Skeletal muscle satellite cell (primary cell): ENCODE results near the gene LRBA.
A peak's percentile ranks its signal among the peaks of the same experiment; 100 is the strongest.

Experiments used
- H3K27me3 ChIP-seq: 2 replicates; pipeline ENCODE4 v1.7.0; 2013; ENCODE audit warnings: low read length; ENCODE audit not compliant: control insufficient read depth, insufficient read depth
- H3K36me3 ChIP-seq: 2 replicates; pipeline ENCODE4 v1.7.0; 2013; ENCODE audit warnings: mild to moderate bottlenecking, control low read depth, low read length; ENCODE audit not compliant: insufficient read depth
- H3K4me1 ChIP-seq: 2 replicates; pipeline ENCODE4 v1.7.0; 2013; ENCODE audit warnings: low read length; ENCODE audit not compliant: control insufficient read depth, insufficient read depth
- H3K4me2 ChIP-seq: 2 replicates; pipeline ENCODE4 v1.7.0; 2013; ENCODE audit warnings: mild to moderate bottlenecking, low read length
- H3K4me3 ChIP-seq: 2 replicates; pipeline ENCODE4 v1.7.0; 2013; ENCODE audit warnings: low read length
- H3K9ac ChIP-seq: 2 replicates; pipeline ENCODE4 v1.7.0; 2013; ENCODE audit warnings: mild to moderate bottlenecking, low read depth, low read length, moderate library complexity
- H3K9me3 ChIP-seq: replicated peaks from 2 replicates; pipeline ENCODE4 v1.7.0; 2013; ENCODE audit warnings: mild to moderate bottlenecking, control low read depth, low read length

Gene LRBA

GRCh38 chr4:150262611-150263010, 752.5 kb downstream of the LRBA start:
- Histone ChIP-seq H3K4me1 (peaks cover 9% of the 10 kb centered on the region), H3K4me3 (no peak overlapping the region), H3K9me3 (no peaks in the 10 kb centered on the region), H3K9ac (no peak overlapping the region), H3K4me2 (no peak overlapping the region), H3K36me3 (peaks cover 6% of the 10 kb centered on the region), H3K27me3 (no peaks in the 10 kb centered on the region)

DNA sequence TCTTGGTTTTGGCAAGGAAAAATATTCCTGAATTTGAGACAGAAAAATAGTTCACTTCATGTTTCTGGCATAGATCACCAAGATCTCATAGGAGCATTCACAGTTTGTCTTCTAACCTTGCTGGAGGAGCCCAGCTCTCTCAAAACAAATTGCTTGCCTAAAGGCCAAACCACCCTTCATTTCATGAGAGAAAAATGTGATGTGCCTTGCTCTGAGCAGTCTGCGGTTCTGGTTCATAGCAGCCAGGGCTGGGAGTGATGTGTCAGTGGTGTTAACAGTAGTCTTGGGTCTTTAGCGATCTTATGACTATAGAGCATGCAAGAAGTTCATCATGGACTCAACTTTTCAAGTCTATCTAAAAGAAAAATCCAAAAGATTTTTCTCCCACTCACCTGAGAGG, 753.5 kb downstream of the LRBA start:
- Histone ChIP-seq H3K9ac (no peak overlapping the region), H3K4me1 (peaks cover 12% of the 10 kb centered on the region), H3K4me2 (no peak overlapping the region), H3K4me3 (no peak overlapping the region), H3K36me3 (peaks cover 13% of the 10 kb centered on the region), H3K9me3 (no peaks in the 10 kb centered on the region), H3K27me3 (no peaks in the 10 kb centered on the region)

DNA sequence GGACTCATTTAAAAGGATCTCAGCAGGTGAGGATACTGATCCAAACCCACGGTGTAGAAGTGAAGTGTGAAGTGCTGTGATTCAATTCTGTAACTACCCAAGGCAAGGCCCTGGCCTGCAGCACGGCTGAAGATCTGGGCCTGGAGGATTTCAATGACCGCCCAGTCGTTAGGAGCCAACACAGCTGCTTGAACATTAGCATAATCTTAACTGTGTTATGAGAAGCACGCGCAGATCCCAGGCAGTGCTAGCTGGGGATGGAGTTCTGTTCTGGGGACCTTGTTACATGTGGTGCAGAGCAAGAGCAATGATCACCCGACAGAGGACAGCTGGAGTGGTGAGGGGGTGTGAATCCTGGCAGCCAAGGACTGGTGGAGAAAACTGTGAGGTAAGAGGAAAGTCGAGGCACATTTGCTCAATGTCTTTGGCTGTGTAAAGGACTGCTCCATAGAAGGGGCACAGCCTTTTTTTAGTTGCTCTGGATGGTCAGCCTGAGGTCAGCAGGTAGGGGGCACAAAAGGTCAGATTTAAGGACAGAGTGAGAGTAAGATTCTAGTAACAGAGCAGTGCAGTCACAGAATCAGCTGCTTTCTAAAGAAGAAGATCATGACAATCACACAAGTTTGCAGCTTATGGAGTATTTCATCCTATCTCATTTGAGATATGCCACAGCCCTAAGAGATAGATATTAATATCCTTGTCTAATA, 755.1 kb downstream of the LRBA start:
- Histone ChIP-seq H3K9ac (no peak overlapping the region), H3K27me3 (no peaks in the 10 kb centered on the region), H3K9me3 (no peaks in the 10 kb centered on the region), H3K4me2 (no peak overlapping the region), H3K4me1 (peaks cover 17% of the 10 kb centered on the region), H3K4me3 (no peak overlapping the region), H3K36me3 (peaks cover 13% of the 10 kb centered on the region)

DNA sequence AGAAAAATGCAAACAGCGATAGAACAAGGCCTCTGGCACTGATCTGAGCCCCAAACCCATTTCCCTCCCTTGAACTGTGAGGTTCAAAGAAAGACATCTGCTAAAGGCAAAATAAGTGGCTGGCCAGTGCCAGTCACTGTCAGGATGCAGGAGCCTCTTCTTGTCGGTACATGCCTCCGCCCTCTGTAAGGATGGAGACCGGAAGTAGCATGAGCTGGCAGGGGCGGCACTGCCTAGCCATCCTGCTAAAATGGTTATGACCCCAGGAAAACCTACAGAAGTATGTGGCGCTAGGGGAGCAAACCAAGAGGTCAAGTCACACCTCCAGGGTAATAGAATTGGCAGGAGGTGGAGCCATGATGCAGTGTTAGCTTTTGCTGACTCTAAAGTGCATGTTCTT, 756.5 kb downstream of the LRBA start:
- Histone ChIP-seq H3K4me3 (no peak overlapping the region), H3K27me3 (no peaks in the 10 kb centered on the region), H3K4me1 (peaks cover 8% of the 10 kb centered on the region), H3K4me2 (no peak overlapping the region), H3K9ac (no peak overlapping the region), H3K9me3 (no peaks in the 10 kb centered on the region), H3K36me3 (peaks cover 20% of the 10 kb centered on the region)

- no peak overlapping the region for H3K9ac ChIP-seq
- no peaks in the 10 kb centered on the region for H3K9me3 ChIP-seq
- H3K27me3 ChIP-seq = no peaks in the 10 kb centered on the region
- H3K36me3 ChIP-seq = peaks cover 21% of the 10 kb centered on the region
- no peak overlapping the region for H3K4me2 ChIP-seq
- peaks cover 8% of the 10 kb centered on the region for H3K4me1 ChIP-seq
- no peak overlapping the region for H3K4me3 ChIP-seq
Observed at GRCh38 chr4:150256841-150257730, 758.0 kb downstream of the LRBA start.

DNA sequence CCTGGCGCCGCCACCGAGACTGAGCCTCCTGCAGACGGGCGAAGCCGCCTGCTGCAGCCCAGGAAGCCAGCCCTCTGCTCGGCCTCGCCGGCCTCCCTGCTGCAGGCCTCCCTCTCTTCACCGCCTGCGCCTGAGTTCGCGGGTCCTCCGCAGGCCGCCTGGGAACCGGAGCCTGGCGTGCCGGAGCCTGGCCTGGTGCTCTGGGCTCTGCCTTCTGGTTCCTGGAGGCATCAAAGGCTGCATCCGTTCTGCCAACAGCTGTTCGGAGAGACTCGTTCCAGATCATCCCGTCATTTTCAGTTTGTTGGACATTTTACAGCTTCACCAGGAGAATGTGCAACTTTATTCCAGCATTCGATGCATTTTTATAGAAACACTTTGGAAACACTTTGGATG, 758.9 kb downstream of the LRBA start:
- Histone ChIP-seq H3K9me3 (no peaks in the 10 kb centered on the region), H3K27me3 (no peaks in the 10 kb centered on the region), H3K9ac (no peak overlapping the region), H3K4me3 (no peak overlapping the region), H3K4me1 (peaks cover 8% of the 10 kb centered on the region), H3K36me3 (peaks cover 21% of the 10 kb centered on the region), H3K4me2 (peak overlapping the region; percentile 25)

GRCh38 chr4:150255610-150256224, 759.4 kb downstream of the LRBA start:
- Histone ChIP-seq H3K4me3 (no peak overlapping the region), H3K36me3 (peaks cover 18% of the 10 kb centered on the region), H3K4me2 (no peak overlapping the region), H3K9me3 (no peaks in the 10 kb centered on the region), H3K9ac (no peak overlapping the region), H3K27me3 (no peaks in the 10 kb centered on the region), H3K4me1 (peaks cover 8% of the 10 kb centered on the region)

- H3K9ac ChIP-seq = no peak overlapping the region
- H3K36me3 ChIP-seq = peaks cover 18% of the 10 kb centered on the region
- H3K4me2 ChIP-seq = no peak overlapping the region
- H3K4me3 ChIP-seq = no peak overlapping the region
- H3K27me3 ChIP-seq = no peaks in the 10 kb centered on the region
- H3K4me1 ChIP-seq = peaks cover 8% of the 10 kb centered on the region
- no peaks in the 10 kb centered on the region for H3K9me3 ChIP-seq
Observed at GRCh38 chr4:150253965-150254630, 761.0 kb downstream of the LRBA start.

DNA sequence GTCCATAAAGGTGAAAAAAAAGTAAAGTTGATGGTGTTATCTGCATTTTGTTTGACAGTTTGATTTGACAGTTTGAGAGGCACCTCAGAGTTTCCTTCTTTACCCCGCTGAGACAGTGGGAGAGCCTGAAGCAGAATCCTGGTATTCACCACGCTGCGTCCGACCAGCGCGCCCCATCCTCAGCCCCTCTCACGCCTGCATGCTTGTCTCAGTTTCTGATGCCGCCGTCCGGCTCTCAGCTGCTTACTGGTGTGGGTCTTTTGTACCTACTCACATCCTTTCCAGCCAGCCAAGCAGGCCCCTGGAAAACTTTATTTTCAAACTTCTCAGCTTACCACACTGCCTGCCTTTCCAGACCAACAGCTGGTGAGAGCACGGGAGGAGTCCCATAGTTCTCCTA, 761.7 kb downstream of the LRBA start:
- peaks cover 19% of the 10 kb centered on the region for H3K36me3 ChIP-seq
- no peaks in the 10 kb centered on the region for H3K9me3 ChIP-seq
- H3K4me3 ChIP-seq = no peak overlapping the region
- H3K27me3 ChIP-seq = no peaks in the 10 kb centered on the region
- no peak overlapping the region for H3K4me2 ChIP-seq
- H3K9ac ChIP-seq = no peak overlapping the region
- peaks cover 8% of the 10 kb centered on the region for H3K4me1 ChIP-seq

GRCh38 chr4:150252741-150253140, 762.3 kb downstream of the LRBA start:
- Histone ChIP-seq H3K36me3 (peaks cover 20% of the 10 kb centered on the region), H3K4me1 (peaks cover 8% of the 10 kb centered on the region), H3K9ac (no peak overlapping the region), H3K4me3 (no peak overlapping the region), H3K4me2 (no peak overlapping the region), H3K9me3 (no peaks in the 10 kb centered on the region), H3K27me3 (no peaks in the 10 kb centered on the region)

- no peak overlapping the region for H3K4me3 ChIP-seq
- peaks cover 23% of the 10 kb centered on the region for H3K36me3 ChIP-seq
- H3K4me1 ChIP-seq = peaks cover 8% of the 10 kb centered on the region
- no peaks in the 10 kb centered on the region for H3K9me3 ChIP-seq
- no peak overlapping the region for H3K9ac ChIP-seq
- no peak overlapping the region for H3K4me2 ChIP-seq
- H3K27me3 ChIP-seq = no peaks in the 10 kb centered on the region
Observed at GRCh38 chr4:150252306-150252705, 762.8 kb downstream of the LRBA start.
